Endothelial cell of umbilical vein (primary cell): ENCODE results near the gene TIAM1. TPM values are rescaled to one million over a fixed set of nuclear protein-coding genes. Genes with fewer than 3 reads are reported as not detected.

Experiments
- BruUV-seq: library from RNA; stranded (reverse); fragments of 400-500 nt; replicated peaks from 2 replicates; lab custom pipeline; 2021; lab: Mats Ljungman, UMichigan
- CTCF ChIA-PET: fragments of 300-600, 350-600 bp; sonication (Branson Sonifier 250); formaldehyde crosslinking; loops from one replicate; lab custom pipeline; 2021; ENCODE audit warnings: antibody characterized with exemption, inconsistent platforms; lab: Charles Lee
- POLR2A ChIA-PET: fragments of 300-600, 350-600 bp; sonication (Branson Sonifier 250); formaldehyde crosslinking; loops from one replicate; lab custom pipeline; 2021; ENCODE audit warnings: antibody characterized with exemption, inconsistent platforms; lab: Charles Lee
- DNase-seq: peaks from one replicate; pipeline ENCODE4 v3.0.0-alpha.2; 2011; ENCODE audit warnings: low read depth, low spot score
- FAIRE-seq: peaks from 2 replicates; lab custom pipeline; 2011; peaks lifted over from hg19 to GRCh38; lab: Jason Lieb, UNC
- H2AFZ ChIP-seq: 2 replicates; pipeline ENCODE4 v1.6.0; 2012; ENCODE audit warnings: low read depth, low read length, control low read depth, inconsistent platforms
- H3K27ac ChIP-seq: 2 replicates; pipeline ENCODE4 v1.5.1; 2011; ENCODE audit warnings: low read depth, mild to moderate bottlenecking, control low read depth, low read length, moderate library complexity; ENCODE audit not compliant: insufficient read depth
- H3K27me3 ChIP-seq, 2 experiments: 2 replicates each; pipeline versions ENCODE4 v1.6.0 to v1.6.1; 2011; ENCODE audit warnings: low read length in 2 of 2, mixed read lengths in 1 of 2; ENCODE audit not compliant: control insufficient read depth in 2 of 2, insufficient read depth in 2 of 2
- H3K36me3 ChIP-seq, 2 experiments: 2 replicates in 1 of 2; 3 replicates in 1 of 2; pipeline ENCODE4 v1.5.1; 2011; ENCODE audit warnings: low read length in 2 of 2, mild to moderate bottlenecking in 1 of 2, moderate library complexity in 1 of 2; ENCODE audit not compliant: control insufficient read depth in 2 of 2, insufficient read depth in 2 of 2; ENCODE audit errors: extremely low read depth in 1 of 2
- H3K4me1 ChIP-seq: 3 replicates; pipeline ENCODE4 v1.5.1; 2011; ENCODE audit warnings: mild to moderate bottlenecking, low read length; ENCODE audit not compliant: control insufficient read depth, insufficient read depth; ENCODE audit errors: extremely low read depth
- H3K4me2 ChIP-seq: 2 replicates; pipeline ENCODE4 v1.6.1; 2011; ENCODE audit warnings: low read length, control low read depth, mixed read lengths; ENCODE audit not compliant: insufficient read depth
- H3K4me3 ChIP-seq, 3 experiments: fragments of 200-600 bp in 1 of 3; sonication (generic), shearing (Covaris generic) in 1 of 3; replicated peaks in 1 of 3; 2 replicates each; pipeline ENCODE4 v1.5.1; 2011 to 2016; ENCODE audit warnings: control low read depth in 3 of 3, low read length in 3 of 3, mild to moderate bottlenecking in 2 of 3, inconsistent platforms in 1 of 3, low read depth in 1 of 3, moderate library complexity in 1 of 3; ENCODE audit not compliant: insufficient read depth in 1 of 3
- H3K79me2 ChIP-seq: 2 replicates; pipeline ENCODE4 v1.6.0; 2012; ENCODE audit warnings: low read length, inconsistent platforms; ENCODE audit not compliant: control insufficient read depth, insufficient read depth
- H3K9ac ChIP-seq: replicated peaks from 2 replicates; pipeline ENCODE3; 2011; ENCODE audit warnings: low read length, control low read depth; ENCODE audit not compliant: insufficient read depth; ENCODE audit errors: extremely low read depth
- H3K9me1 ChIP-seq: replicated peaks from 3 replicates; pipeline ENCODE4 v1.6.0; 2011; ENCODE audit warnings: mild to moderate bottlenecking, low read length; ENCODE audit not compliant: control insufficient read depth, insufficient read depth; ENCODE audit errors: extremely low read depth
- H3K9me3 ChIP-seq: replicated peaks from 2 replicates; pipeline ENCODE4 v1.5.1; 2012; ENCODE audit warnings: low read length, inconsistent platforms; ENCODE audit not compliant: control insufficient read depth, insufficient read depth
- H4K20me1 ChIP-seq: replicated peaks from 2 replicates; pipeline ENCODE3; 2011; ENCODE audit warnings: mild to moderate bottlenecking, low read length; ENCODE audit not compliant: control insufficient read depth, insufficient read depth; ENCODE audit errors: extremely low read depth
- EZH2 ChIP-seq: IDR thresholded peaks from 2 replicates; pipeline ENCODE4 v1.6.1; 2012; ENCODE audit warnings: borderline replicate concordance, low read depth, mild to moderate bottlenecking, moderate library complexity, low read length, inconsistent platforms; ENCODE audit not compliant: severe bottlenecking
- FOS ChIP-seq: IDR thresholded peaks from 2 replicates; pipeline ENCODE4 v1.6.1; 2011; ENCODE audit warnings: mild to moderate bottlenecking, low read length, moderate library complexity, borderline replicate concordance; ENCODE audit not compliant: insufficient read depth
- GATA2 ChIP-seq: IDR thresholded peaks from 2 replicates; pipeline ENCODE4 v1.7.0; 2011; ENCODE audit warnings: low read depth, mild to moderate bottlenecking, moderate library complexity, mixed read lengths, low read length; ENCODE audit not compliant: insufficient read length, insufficient read depth
- JUN ChIP-seq: IDR thresholded peaks from 2 replicates; pipeline ENCODE4 v1.6.1; 2011; ENCODE audit warnings: borderline replicate concordance, low read depth; ENCODE audit not compliant: insufficient read length, insufficient read depth
- MAX ChIP-seq: IDR thresholded peaks from 2 replicates; pipeline ENCODE4 v1.6.1; 2011; ENCODE audit not compliant: insufficient read depth, insufficient read length
- MYC ChIP-seq: IDR thresholded peaks from one replicate; pipeline ENCODE4 v1.6.1; 2011; ENCODE audit warnings: mild to moderate bottlenecking, low read depth, low read length
- POLR2A ChIP-seq: IDR thresholded peaks from 2 replicates; pipeline ENCODE4 v1.6.1; 2012; ENCODE audit warnings: low read depth, mild to moderate bottlenecking, control low read depth, low read length
- POLR2AphosphoS5 ChIP-seq: IDR thresholded peaks from 2 replicates; pipeline ENCODE4 v1.6.1; 2012; ENCODE audit warnings: low read depth, mild to moderate bottlenecking, control low read depth, low read length, moderate library complexity; ENCODE audit not compliant: insufficient read depth
- dilution Hi-C: fragments of 300-500 bp; cut with MboI; formaldehyde crosslinking; loops from one replicate; pipeline ENCODE4 v1.15.0; 2019; ENCODE audit warnings: low sequenced_read_pairs; ENCODE audit not compliant: extremely low pct_ligation_motif_present
- intact Hi-C: fragments of 100-400 bp; cut with micrococcal nuclease; formaldehyde crosslinking; loops from one replicate; pipeline ENCODE4 v1.10.0; 2022
- polyA plus RNA-seq, 4 experiments: library from polyadenylated mRNA; depleted of rRNA in 3 of 4; stranded (reverse) in 3 of 4; unstranded in 1 of 4; fragments of >200 nt; gene quantifications; 2 replicates each; pipeline versions ENCODE4 v1.2.1 to v1.2.3, GENCODE V29; 2011 to 2012; ENCODE audit warnings: missing spikeins in 1 of 4
- total RNA-seq: library from RNA; stranded (reverse); gene quantifications from 2 replicates; pipeline ENCODE4 v1.2.3, GENCODE V29; 2021
- TF ChIP-seq, protein P1 (sequence below), 2 donors: IDR thresholded peaks; 1 replicate in 1 of 2; 2 replicates in 1 of 2; pipeline ENCODE4 v1.5.1; 2011; ENCODE audit warnings: low read length in 2 of 2, mild to moderate bottlenecking in 2 of 2, moderate library complexity in 2 of 2, control low read depth in 1 of 2, inconsistent platforms in 1 of 2, low read depth in 1 of 2; ENCODE audit not compliant: insufficient read depth in 1 of 2; ENCODE audit errors: extremely low read depth in 1 of 2

TIAM1 gene
- total and polyA plus RNA-seq, 2 donors (not counting 3 experiments of a cell fraction or from before 2014, with no cell fraction given): 0.21 to 0.86 TPM

- no peak overlapping the region for H3K9ac ChIP-seq
- H3K4me1 ChIP-seq: peaks cover 9% of the 10 kb centered on the region
- DNase-seq: no peak
- H4K20me1 ChIP-seq: no peaks in the 10 kb centered on the region
- no peaks in the 10 kb centered on the region for H3K9me1 ChIP-seq
- no peaks in the 10 kb centered on the region for H3K79me2 ChIP-seq
- POLR2A ChIA-PET: no interaction called here
- no peaks in the 10 kb centered on the region for H3K27me3 ChIP-seq
- no peak overlapping the region for H3K27ac ChIP-seq
- no peak overlapping the region for H2AFZ ChIP-seq
- H3K4me2 ChIP-seq: no peak overlapping the region
- no TSS peak for BruUV-seq
- FAIRE-seq: no peak
- H3K9me3 ChIP-seq: no peaks in the 10 kb centered on the region
- CTCF ChIA-PET: no interaction called here
- no peak overlapping the region for H3K4me3 ChIP-seq
- dilution Hi-C loops (no loop called here), intact Hi-C loops (no loop called here)
- no peaks in the 10 kb centered on the region for H3K36me3 ChIP-seq
- TF ChIP-seq, protein P1, sequence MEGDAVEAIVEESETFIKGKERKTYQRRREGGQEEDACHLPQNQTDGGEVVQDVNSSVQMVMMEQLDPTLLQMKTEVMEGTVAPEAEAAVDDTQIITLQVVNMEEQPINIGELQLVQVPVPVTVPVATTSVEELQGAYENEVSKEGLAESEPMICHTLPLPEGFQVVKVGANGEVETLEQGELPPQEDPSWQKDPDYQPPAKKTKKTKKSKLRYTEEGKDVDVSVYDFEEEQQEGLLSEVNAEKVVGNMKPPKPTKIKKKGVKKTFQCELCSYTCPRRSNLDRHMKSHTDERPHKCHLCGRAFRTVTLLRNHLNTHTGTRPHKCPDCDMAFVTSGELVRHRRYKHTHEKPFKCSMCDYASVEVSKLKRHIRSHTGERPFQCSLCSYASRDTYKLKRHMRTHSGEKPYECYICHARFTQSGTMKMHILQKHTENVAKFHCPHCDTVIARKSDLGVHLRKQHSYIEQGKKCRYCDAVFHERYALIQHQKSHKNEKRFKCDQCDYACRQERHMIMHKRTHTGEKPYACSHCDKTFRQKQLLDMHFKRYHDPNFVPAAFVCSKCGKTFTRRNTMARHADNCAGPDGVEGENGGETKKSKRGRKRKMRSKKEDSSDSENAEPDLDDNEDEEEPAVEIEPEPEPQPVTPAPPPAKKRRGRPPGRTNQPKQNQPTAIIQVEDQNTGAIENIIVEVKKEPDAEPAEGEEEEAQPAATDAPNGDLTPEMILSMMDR (IDR thresholded peaks at IDR 0.05; ENCODE audit: extremely low read depth in 1 of 2, insufficient read depth in 1 of 2, low read depth in 1 of 2, low read length in 2 of 2): no peak
Observed at GRCh38 chr21:31356440-31356839, 12.4 kb upstream of the TIAM1 start.

GRCh38 chr21:31354604-31355443 lies 10.8 kb upstream of the TIAM1 start:
- dilution Hi-C loops: no loop called here
- Histone ChIP-seq H3K27me3 (no peaks in the 10 kb centered on the region), H3K79me2 (no peaks in the 10 kb centered on the region), H3K4me2 (no peak overlapping the region), H3K27ac (no peak overlapping the region), H3K9me3 (no peaks in the 10 kb centered on the region), H3K36me3 (no peaks in the 10 kb centered on the region), H4K20me1 (no peaks in the 10 kb centered on the region), H3K9me1 (no peaks in the 10 kb centered on the region), H3K4me1 (peaks cover 9% of the 10 kb centered on the region), H3K4me3 (no peak overlapping the region), H2AFZ (no peak overlapping the region), H3K9ac (no peak overlapping the region)
- ChIA-PET CTCF (interaction anchor here (1.4 kb wide), 1 partner anchor 156 kb away, joined by 5 read pairs; no protein-coding TSS in a partner anchor), POLR2A (no interaction called here)
- no TSS peak for BruUV-seq
- intact Hi-C loops: no loop called here
- FAIRE-seq: no peak
- DNase-seq: no peak
- TF ChIP-seq POLR2A: no peak
- TF ChIP-seq POLR2AphosphoS5: no peak
- TF ChIP-seq GATA2: no peak
- no peak for TF ChIP-seq EZH2
- TF ChIP-seq, protein P1 (IDR thresholded peaks at IDR 0.05; ENCODE audit: extremely low read depth in 1 of 2, insufficient read depth in 1 of 2, low read depth in 1 of 2, low read length in 2 of 2): no peak
- TF ChIP-seq MAX: no peak
- TF ChIP-seq MYC: no peak
- no peak for TF ChIP-seq FOS
- TF ChIP-seq JUN: no peak
